ENCODE data around the gene IPO5. TPM values are rescaled to one million over a fixed set of nuclear protein-coding genes. Genes with fewer than 3 reads are reported as not detected.

IPO5 gene
- total RNA-seq, 1 experiment from 2014 or later = 155 TPM

- peak; percentile 59 for DNase-seq
- Histone ChIP-seq H3K9ac (ENCODE audit: low read length) (no peak overlapping the region), H3K4me1 (ENCODE audit: insufficient read depth, low read length) (peaks cover 10% of the 10 kb centered on the region; the same call in 1 of the 2 replicates), H3K27me3 (ENCODE audit: low read length) (no peaks in the 10 kb centered on the region), H3F3A (ENCODE audit: low read length, unreplicated experiment) (no peaks in the 10 kb centered on the region), H3K27ac (ENCODE audit: low read length) (no peak overlapping the region), H3K9me2 (replicated peaks; ENCODE audit: low read length) (no peaks in the 10 kb centered on the region), H3K36me3 (ENCODE audit: low read depth, low read length) (no peaks in the 10 kb centered on the region), H3K4me2 (ENCODE audit: low read length) (no peak overlapping the region), H3K4me3 (ENCODE audit: low read length) (no peak overlapping the region), H2AFZ (ENCODE audit: low read length) (peak overlapping the region; percentile 13; the same call in 1 of the 2 replicates), H4K20me1 (ENCODE audit: low read length) (no peaks in the 10 kb centered on the region), H3K79me2 (ENCODE audit: low read length) (no peaks in the 10 kb centered on the region), H3K9me3 (ENCODE audit: low read length) (no peaks in the 10 kb centered on the region)
- BruUV-seq (replicated peaks) = no TSS peak
- ChIA-PET POLR2A (ENCODE audit: unreplicated experiment) (no interaction called here), CTCF (no interaction called here)
- intact Hi-C loops (cut with micrococcal nuclease) = loop anchor here (2.0 kb wide), 1 partner anchor 57 kb away; no protein-coding TSS in a partner anchor
- ATAC-seq = peak; percentile 69
- TF ChIP-seq EZH2 (IDR thresholded peaks at IDR 0.05; ENCODE audit: low read length, unreplicated experiment) (no peak), CTCF (conservative IDR thresholded peaks at IDR 0.05; ENCODE audit: low read depth, low read length) (peak; percentile 66)
Measured at GRCh38 chr13:97911311-97912138, 42.0 kb upstream of the IPO5 start.

GRCh38 chr13:97912139-97912535 is 41.3 kb upstream of the IPO5 start:
- Histone ChIP-seq H3K4me2 (ENCODE audit: low read length) (no peak overlapping the region), H3F3A (ENCODE audit: low read length, unreplicated experiment) (no peaks in the 10 kb centered on the region), H3K9me2 (replicated peaks; ENCODE audit: low read length) (no peaks in the 10 kb centered on the region), H3K27ac (ENCODE audit: low read length) (no peak overlapping the region), H3K4me3 (ENCODE audit: low read length) (no peak overlapping the region), H3K4me1 (ENCODE audit: insufficient read depth, low read length) (peaks cover 10% of the 10 kb centered on the region; the same call in 1 of the 2 replicates), H3K79me2 (ENCODE audit: low read length) (no peaks in the 10 kb centered on the region), H3K9me3 (ENCODE audit: low read length) (no peaks in the 10 kb centered on the region), H4K20me1 (ENCODE audit: low read length) (no peaks in the 10 kb centered on the region), H3K27me3 (ENCODE audit: low read length) (no peaks in the 10 kb centered on the region), H3K9ac (ENCODE audit: low read length) (no peak overlapping the region), H3K36me3 (ENCODE audit: low read depth, low read length) (no peaks in the 10 kb centered on the region), H2AFZ (ENCODE audit: low read length) (no peak overlapping the region)
- TF ChIP-seq EZH2 (IDR thresholded peaks at IDR 0.05; ENCODE audit: low read length, unreplicated experiment) (no peak), EZH2phosphoT487 (IDR thresholded peaks at IDR 0.05; ENCODE audit: borderline replicate concordance, low read length) (no peak), CTCF (conservative IDR thresholded peaks at IDR 0.05; ENCODE audit: low read depth, low read length) (no peak)
- intact Hi-C loops (cut with micrococcal nuclease) = no loop called here
- ChIA-PET POLR2A (ENCODE audit: unreplicated experiment) (no interaction called here), CTCF (no interaction called here)
- ATAC-seq (no peak), DNase-seq (no peak)
- BruUV-seq (replicated peaks) = no TSS peak

- BruUV-seq (replicated peaks) = no TSS peak
- Histone ChIP-seq H3K9me3 (ENCODE audit: low read length) (no peaks in the 10 kb centered on the region), H3K27me3 (ENCODE audit: low read length) (no peaks in the 10 kb centered on the region), H3K9me2 (replicated peaks; ENCODE audit: low read length) (no peaks in the 10 kb centered on the region), H2AFZ (ENCODE audit: low read length) (no peak overlapping the region), H3K4me2 (ENCODE audit: low read length) (no peak overlapping the region), H3K9ac (ENCODE audit: low read length) (no peak overlapping the region), H3K36me3 (ENCODE audit: low read depth, low read length) (no peaks in the 10 kb centered on the region), H3K4me3 (ENCODE audit: low read length) (no peak overlapping the region), H4K20me1 (ENCODE audit: low read length) (no peaks in the 10 kb centered on the region), H3K79me2 (ENCODE audit: low read length) (no peaks in the 10 kb centered on the region), H3K27ac (ENCODE audit: low read length) (no peak overlapping the region), H3K4me1 (ENCODE audit: insufficient read depth, low read length) (peaks cover 10% of the 10 kb centered on the region; the same call in 1 of the 2 replicates), H3F3A (ENCODE audit: low read length, unreplicated experiment) (no peaks in the 10 kb centered on the region)
- no peak for ATAC-seq
- DNase-seq = no peak
- no peak for TF ChIP-seq CTCF (conservative IDR thresholded peaks at IDR 0.05; ENCODE audit: low read depth, low read length)
- no peak for TF ChIP-seq EZH2 (IDR thresholded peaks at IDR 0.05; ENCODE audit: low read length, unreplicated experiment)
- no peak for TF ChIP-seq EZH2phosphoT487 (IDR thresholded peaks at IDR 0.05; ENCODE audit: borderline replicate concordance, low read length)
- POLR2A ChIA-PET (ENCODE audit: unreplicated experiment) = no interaction called here
- intact Hi-C loops (cut with micrococcal nuclease) = no loop called here
- CTCF ChIA-PET = no interaction called here
Measured at GRCh38 chr13:97913206-97913605, 40.3 kb upstream of the IPO5 start.
